Gastroesophageal sphincter (tissue), 4 donors: ENCODE data around the gene ITGA5. TPM values are rescaled to one million over a fixed set of nuclear protein-coding genes. Genes with fewer than 3 reads are reported as not detected.

Source experiments
- ATAC-seq: fragments of 150-250 bp; one replicate; pipeline ENCODE4 v1.9.1; 2016; ENCODE audit warnings: mild to moderate bottlenecking, moderate library complexity
- H3K27ac ChIP-seq, 4 donors: fragments of 200-600 bp; sonication (generic) in 3 of 4; 1 replicate in 3 of 4; 2 replicates in 1 of 4; pipeline ENCODE4 v1.5.1; 2016 to 2019
- H3K27me3 ChIP-seq: fragments of 200-600 bp; sonication (generic); one replicate; pipeline ENCODE4 v1.5.1; 2019
- H3K36me3 ChIP-seq, 2 donors: fragments of 200-600 bp; sonication (generic); one replicate each; pipeline ENCODE4 v1.5.1; 2019; ENCODE audit warnings: control low read depth in 1 of 2
- H3K4me1 ChIP-seq, 3 donors: fragments of 200-600 bp; sonication (generic); 1 replicate in 2 of 3; 2 replicates in 1 of 3; pipeline ENCODE4 v1.5.1; 2016 to 2019; ENCODE audit warnings: control low read depth in 2 of 3
- H3K4me3 ChIP-seq, 2 donors: fragments of 200-600 bp; sonication (generic); one replicate each; pipeline ENCODE4 v1.5.1; 2019; ENCODE audit warnings: mild to moderate bottlenecking in 1 of 2, moderate library complexity in 1 of 2
- H3K9me3 ChIP-seq, 3 donors: fragments of 200-600 bp; sonication (generic); one replicate each; pipeline ENCODE4 v1.5.1; 2017 to 2019; ENCODE audit warnings: control low read depth in 2 of 3
- EP300 ChIP-seq: sonication (generic); formaldehyde crosslinking; IDR thresholded peaks from one replicate; pipeline ENCODE4 v1.6.1; 2017; ENCODE audit warnings: antibody characterized with exemption, mild to moderate bottlenecking
- POLR2A ChIP-seq, 2 donors: fragments of 450-650 bp; IDR thresholded peaks; one replicate each; pipeline ENCODE4 v1.6.1; 2017; ENCODE audit warnings: antibody characterized with exemption in 2 of 2, mild to moderate bottlenecking in 2 of 2, moderate library complexity in 1 of 2
- POLR2AphosphoS5 ChIP-seq: sonication (generic); formaldehyde crosslinking; IDR thresholded peaks from one replicate; pipeline ENCODE4 v1.6.1; 2017; ENCODE audit warnings: antibody characterized with exemption
- WGBS, 2 donors: methylation state at CpG; one replicate each; pipeline ENCODE4 v1.1.5; 2018; ENCODE audit warnings: low coverage in 1 of 2; 5-methylcytosine and 5-hydroxymethylcytosine counted together
- total RNA-seq, 4 donors: library from RNA; depleted of rRNA; stranded (reverse); fragments of >200 nt; gene quantifications; one replicate each; pipeline ENCODE4 v1.1.0, GENCODE V29; 2016
- TF ChIP-seq, protein P1 (sequence below), 4 experiments: fragments of 200-600 bp in 2 of 4; fragments of 450-650 bp in 2 of 4; sonication (generic) in 1 of 4; IDR thresholded peaks; one replicate each; pipeline ENCODE4 v1.5.1; 2017 to 2019; ENCODE audit warnings: antibody characterized with exemption in 4 of 4, mild to moderate bottlenecking in 2 of 4, moderate library complexity in 2 of 4

Gene ITGA5
- total RNA-seq, 4 donors from 2014 or later = 141 to 908 (median 220) TPM

DNA sequence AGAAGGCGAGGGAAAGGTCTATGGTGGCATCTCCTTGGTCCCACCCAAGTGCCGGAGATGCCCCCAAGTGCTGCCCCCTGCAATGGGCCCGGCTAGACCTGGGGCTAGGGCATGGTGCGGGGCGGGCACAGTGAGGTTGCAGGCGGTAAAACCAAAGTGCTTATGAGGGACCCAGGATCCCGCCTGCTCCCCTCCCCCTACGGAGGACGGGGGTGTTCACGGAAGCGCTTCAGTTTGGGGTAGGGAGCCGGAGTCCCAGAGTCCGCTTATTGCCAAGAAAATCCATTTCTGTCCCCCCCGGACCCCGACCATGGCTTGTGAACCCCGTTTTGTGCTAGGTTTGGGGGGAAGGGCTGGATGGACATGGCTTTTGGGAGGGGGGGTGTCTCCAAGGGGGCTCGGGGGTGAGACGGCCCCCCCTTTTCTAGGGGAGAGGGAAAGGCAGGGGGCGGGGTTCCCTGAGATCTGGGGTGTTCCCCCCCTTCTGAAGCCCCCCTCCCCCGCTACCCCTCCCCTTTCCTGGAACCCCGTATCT lies 49.4 kb downstream of the ITGA5 start:
- peak overlapping the region; percentile 3 to 51 for H3K4me3 ChIP-seq
- WGBS, 2 donors = 8 to 63% methylated on average over 5 of the region's 21 CpGs
- peak overlapping the region in 3 of 4 donors; percentile 72 to 84 (median 76) for H3K27ac ChIP-seq
- H3K27me3 ChIP-seq = no peaks in the 10 kb centered on the region
- H3K9me3 ChIP-seq = no peaks in the 10 kb centered on the region
- H3K4me1 ChIP-seq = peaks cover 0 to 59% (median 40%) of the 10 kb centered on the region in 3 donors
- no peak for ATAC-seq
- TF ChIP-seq EP300 (no peak), POLR2A (IDR thresholded peaks at IDR 0.05) (no peak), POLR2AphosphoS5 (no peak)
- TF ChIP-seq, protein P1, sequence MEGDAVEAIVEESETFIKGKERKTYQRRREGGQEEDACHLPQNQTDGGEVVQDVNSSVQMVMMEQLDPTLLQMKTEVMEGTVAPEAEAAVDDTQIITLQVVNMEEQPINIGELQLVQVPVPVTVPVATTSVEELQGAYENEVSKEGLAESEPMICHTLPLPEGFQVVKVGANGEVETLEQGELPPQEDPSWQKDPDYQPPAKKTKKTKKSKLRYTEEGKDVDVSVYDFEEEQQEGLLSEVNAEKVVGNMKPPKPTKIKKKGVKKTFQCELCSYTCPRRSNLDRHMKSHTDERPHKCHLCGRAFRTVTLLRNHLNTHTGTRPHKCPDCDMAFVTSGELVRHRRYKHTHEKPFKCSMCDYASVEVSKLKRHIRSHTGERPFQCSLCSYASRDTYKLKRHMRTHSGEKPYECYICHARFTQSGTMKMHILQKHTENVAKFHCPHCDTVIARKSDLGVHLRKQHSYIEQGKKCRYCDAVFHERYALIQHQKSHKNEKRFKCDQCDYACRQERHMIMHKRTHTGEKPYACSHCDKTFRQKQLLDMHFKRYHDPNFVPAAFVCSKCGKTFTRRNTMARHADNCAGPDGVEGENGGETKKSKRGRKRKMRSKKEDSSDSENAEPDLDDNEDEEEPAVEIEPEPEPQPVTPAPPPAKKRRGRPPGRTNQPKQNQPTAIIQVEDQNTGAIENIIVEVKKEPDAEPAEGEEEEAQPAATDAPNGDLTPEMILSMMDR (IDR thresholded peaks at IDR 0.05) = no peak
- no peaks in the 10 kb centered on the region for H3K36me3 ChIP-seq

- peak; percentile 64 for ATAC-seq
- 4 to 15% methylated on average over 14 to 17 of the region's 40 CpGs for WGBS, 2 donors
- H3K4me1 ChIP-seq = peaks cover 0 to 52% (median 33%) of the 10 kb centered on the region in 3 donors
- TF ChIP-seq, protein P1 (IDR thresholded peaks at IDR 0.05) = peak; percentile 55 to 92 (median 86)
- TF ChIP-seq POLR2AphosphoS5 = peak; percentile 42
- no peak for TF ChIP-seq POLR2A (IDR thresholded peaks at IDR 0.05)
- no peaks in the 10 kb centered on the region for H3K9me3 ChIP-seq
- H3K27ac ChIP-seq = peak overlapping the region in 3 of 4 donors; percentile 72 to 84 (median 76)
- no peaks in the 10 kb centered on the region for H3K27me3 ChIP-seq
- no peaks in the 10 kb centered on the region for H3K36me3 ChIP-seq
- peak overlapping the region in 1 of 2 donors; percentile 51 for H3K4me3 ChIP-seq
Observed at GRCh38 chr12:54368709-54369596, 50.1 kb downstream of the ITGA5 start.

DNA sequence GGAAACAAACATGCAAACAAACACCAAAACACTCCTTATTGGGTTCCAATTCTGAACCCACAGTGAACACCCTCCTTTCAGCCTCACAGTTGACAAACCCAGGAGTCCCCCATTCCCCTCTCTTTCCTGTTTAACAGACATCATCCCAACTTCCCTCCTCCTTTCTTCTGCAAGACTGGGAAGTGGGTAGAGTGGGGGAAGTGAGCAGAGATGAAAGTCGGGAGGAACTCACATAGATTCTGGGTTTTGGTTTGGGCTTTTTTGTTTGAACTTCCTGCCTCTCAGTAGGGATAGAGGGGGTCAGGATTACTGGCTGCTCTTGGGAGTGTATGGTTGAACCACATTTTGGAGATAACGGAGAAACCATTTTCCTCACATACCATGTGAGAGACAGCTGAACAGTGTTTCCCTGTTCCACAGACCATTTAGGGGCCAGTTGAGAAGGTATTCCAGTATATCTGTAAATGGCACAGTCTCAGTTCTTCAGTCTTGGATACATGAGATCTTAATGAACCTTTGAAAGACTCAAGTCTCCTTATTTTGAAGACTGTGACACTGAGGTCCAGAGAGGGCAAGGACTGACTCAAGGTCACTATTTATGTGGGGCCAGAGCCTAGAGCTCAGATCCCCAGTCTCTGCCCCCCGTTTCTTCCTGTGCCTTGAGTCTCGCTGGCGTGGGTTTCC lies 50.9 kb downstream of the ITGA5 start:
- H3K27ac ChIP-seq = peak overlapping the region in 3 of 4 donors; percentile 42 to 84 (median 72)
- H3K4me1 ChIP-seq = peaks cover 0 to 46% (median 31%) of the 10 kb centered on the region in 3 donors
- H3K4me3 ChIP-seq = peak overlapping the region in 1 of 2 donors; percentile 51
- 16 to 20% methylated on average over 4 to 5 of the region's 5 CpGs for WGBS, 2 donors
- no peaks in the 10 kb centered on the region for H3K27me3 ChIP-seq
- no peaks in the 10 kb centered on the region for H3K36me3 ChIP-seq
- ATAC-seq = no peak
- TF ChIP-seq POLR2A (IDR thresholded peaks at IDR 0.05) (no peak), EP300 (no peak), POLR2AphosphoS5 (no peak)
- TF ChIP-seq, protein P1 (IDR thresholded peaks at IDR 0.05) = no peak
- H3K9me3 ChIP-seq = no peaks in the 10 kb centered on the region

- ATAC-seq = no peak
- 60 to 77% methylated on average over 3 to 4 of the region's 4 CpGs for WGBS, 2 donors
- H3K27me3 ChIP-seq = no peaks in the 10 kb centered on the region
Observed at GRCh38 chr12:54364413-54364812, 54.7 kb downstream of the ITGA5 start, which contains the start of gene GPR84. Gene GPR84, minus strand, starts transcription at chr12:54364486. Its CDS starts 635 bp downstream, at chr12:54363851.

GRCh38 chr12:54363618-54364017 lies 55.4 kb downstream of the ITGA5 start:
- H3K36me3 ChIP-seq = no peaks in the 10 kb centered on the region
- no peaks in the 10 kb centered on the region for H3K27me3 ChIP-seq
- ATAC-seq = no peak
- TF ChIP-seq POLR2AphosphoS5 = no peak
- TF ChIP-seq, protein P1 (IDR thresholded peaks at IDR 0.05) = no peak
- TF ChIP-seq POLR2A (IDR thresholded peaks at IDR 0.05) = no peak
- TF ChIP-seq EP300 = no peak
- H3K9me3 ChIP-seq = no peaks in the 10 kb centered on the region
- WGBS, 2 donors = 81% methylated on average over 6 of the region's 6 CpGs; no CpG with 5 or more reads in 1 of the 2 donors
- H3K27ac ChIP-seq = no peak overlapping the region
- H3K4me1 ChIP-seq = peaks cover 0 to 26% (median 5%) of the 10 kb centered on the region in 3 donors
- H3K4me3 ChIP-seq = no peak overlapping the region

More at GRCh38 chr12:54364413-54364812, 54.7 kb downstream of the ITGA5 start, which contains the start of gene GPR84:
- H3K36me3 ChIP-seq = no peaks in the 10 kb centered on the region
- peaks cover 0 to 32% (median 5%) of the 10 kb centered on the region in 3 donors for H3K4me1 ChIP-seq
- no peak within 1 kb of the TSS for H3K4me3 ChIP-seq
- H3K9me3 ChIP-seq = no peaks in the 10 kb centered on the region
- H3K27ac ChIP-seq = no peak within 1 kb of the TSS
- TF ChIP-seq EP300 = no peak
